GM12801 (cell line): Measurements from ENCODE around the gene TM4SF18.

ENCODE experiments used
- TF ChIP-seq, protein P1 (sequence below): IDR thresholded peaks from one replicate; pipeline ENCODE4 v1.5.1; 2011; ENCODE audit warnings: control low read depth; ENCODE audit not compliant: insufficient read length; ENCODE audit errors: extremely low read depth

TM4SF18 gene

DNA sequence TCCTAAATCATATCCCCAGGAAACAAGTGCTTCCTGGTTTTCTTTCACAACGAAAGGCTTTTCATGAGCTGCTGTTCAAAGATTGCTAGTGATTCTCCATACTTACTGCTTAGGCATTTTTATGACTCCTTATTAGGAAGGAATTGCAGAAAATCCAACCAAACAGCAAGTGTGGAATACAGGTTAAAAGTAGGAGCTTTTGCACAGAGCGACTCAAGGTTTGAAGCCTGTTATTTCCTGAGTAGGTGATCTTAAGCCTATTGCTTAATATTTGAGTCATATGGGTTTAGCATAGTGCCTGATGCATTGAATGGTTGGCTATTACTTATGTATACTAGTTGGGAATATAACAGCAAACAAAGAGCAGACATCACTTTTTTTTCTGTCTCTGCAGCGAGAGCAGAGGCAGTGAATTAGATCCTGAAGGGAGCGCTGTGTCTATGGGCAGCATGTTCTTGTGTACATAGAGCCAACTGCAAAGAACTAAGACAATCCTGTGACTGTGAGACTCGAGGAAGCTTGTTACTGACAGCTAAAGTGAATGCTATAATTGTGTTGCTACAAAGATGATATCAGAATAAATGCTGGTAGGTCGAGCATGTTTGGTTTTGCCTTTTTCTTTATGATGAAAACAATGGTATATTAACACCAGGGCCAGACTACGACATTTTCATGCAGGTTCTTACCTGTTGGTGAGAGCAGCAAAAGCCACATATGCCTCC, 37.7 kb upstream of the TM4SF18 start:
- TF ChIP-seq, protein P1, sequence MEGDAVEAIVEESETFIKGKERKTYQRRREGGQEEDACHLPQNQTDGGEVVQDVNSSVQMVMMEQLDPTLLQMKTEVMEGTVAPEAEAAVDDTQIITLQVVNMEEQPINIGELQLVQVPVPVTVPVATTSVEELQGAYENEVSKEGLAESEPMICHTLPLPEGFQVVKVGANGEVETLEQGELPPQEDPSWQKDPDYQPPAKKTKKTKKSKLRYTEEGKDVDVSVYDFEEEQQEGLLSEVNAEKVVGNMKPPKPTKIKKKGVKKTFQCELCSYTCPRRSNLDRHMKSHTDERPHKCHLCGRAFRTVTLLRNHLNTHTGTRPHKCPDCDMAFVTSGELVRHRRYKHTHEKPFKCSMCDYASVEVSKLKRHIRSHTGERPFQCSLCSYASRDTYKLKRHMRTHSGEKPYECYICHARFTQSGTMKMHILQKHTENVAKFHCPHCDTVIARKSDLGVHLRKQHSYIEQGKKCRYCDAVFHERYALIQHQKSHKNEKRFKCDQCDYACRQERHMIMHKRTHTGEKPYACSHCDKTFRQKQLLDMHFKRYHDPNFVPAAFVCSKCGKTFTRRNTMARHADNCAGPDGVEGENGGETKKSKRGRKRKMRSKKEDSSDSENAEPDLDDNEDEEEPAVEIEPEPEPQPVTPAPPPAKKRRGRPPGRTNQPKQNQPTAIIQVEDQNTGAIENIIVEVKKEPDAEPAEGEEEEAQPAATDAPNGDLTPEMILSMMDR, result no peak

- TF ChIP-seq, protein P1, result no peak
Observed at GRCh38 chr3:149369991-149370866, 36.8 kb upstream of the TM4SF18 start.

- TF ChIP-seq, protein P1, result no peak
Observed at GRCh38 chr3:149368674-149369497, 35.5 kb upstream of the TM4SF18 start.

DNA sequence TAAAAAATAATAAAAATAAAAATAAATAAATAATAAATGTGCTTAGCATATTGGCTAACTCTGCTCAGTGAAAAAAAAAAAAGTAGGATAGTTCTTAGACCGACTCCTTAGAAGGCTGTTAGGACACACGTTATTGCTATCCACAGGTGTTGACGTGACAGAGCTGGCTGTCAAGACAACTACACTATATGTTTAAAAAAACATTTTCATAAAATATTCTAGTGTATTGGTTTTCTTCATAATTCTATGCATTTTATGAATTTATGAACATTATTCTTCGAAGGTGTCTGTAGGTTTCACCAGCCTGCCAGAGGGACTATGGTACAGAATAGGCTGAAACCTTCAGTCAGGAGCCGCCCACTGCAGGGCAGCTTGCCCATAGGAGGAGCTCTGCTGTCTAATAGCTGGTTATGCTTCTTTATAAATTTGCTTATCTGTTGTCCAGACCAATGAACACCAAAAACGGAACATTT, 34.8 kb upstream of the TM4SF18 start:
- TF ChIP-seq, protein P1, result no peak

DNA sequence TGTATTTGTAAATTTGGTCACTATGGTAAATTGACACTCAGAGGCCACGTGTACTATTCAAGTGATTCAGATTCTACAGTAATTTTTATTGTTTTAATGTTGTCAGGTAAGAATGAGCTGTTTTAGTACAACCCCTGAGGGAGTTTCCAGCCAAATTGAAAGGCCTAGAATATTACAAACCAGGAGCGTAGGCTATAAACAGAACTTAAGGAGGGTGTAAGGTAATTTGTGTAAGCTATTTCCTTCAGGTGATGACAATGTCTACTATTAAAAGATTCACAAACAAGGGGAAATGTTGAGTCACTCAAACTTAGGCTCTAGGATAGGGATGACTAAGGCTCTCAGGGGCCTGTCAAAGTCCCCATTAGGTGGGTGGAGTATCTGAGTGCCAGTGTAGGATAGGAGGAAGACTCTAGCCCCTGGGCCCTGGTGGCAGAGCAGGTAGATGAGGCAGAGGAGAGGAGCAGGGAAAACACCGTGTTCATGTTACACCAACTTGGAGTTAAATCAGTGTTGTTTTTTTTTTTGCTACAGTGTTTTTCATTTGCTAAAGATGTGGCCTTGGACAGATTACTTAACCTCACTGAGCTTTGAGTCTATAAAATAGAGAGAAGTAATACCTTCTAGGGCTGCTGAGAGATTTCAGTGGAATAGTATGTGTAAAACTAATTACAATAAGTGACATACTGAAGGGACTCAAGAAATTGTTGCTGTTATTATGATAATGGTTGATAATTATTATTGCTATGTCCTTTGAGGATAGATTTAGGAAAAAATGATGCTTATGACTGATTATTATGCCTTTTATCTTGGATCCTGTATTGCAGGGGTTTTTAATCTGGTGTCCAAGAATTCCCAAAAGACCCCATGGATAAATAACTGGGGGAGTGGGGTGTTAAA, 33.8 kb upstream of the TM4SF18 start:
- TF ChIP-seq, protein P1, result no peak

DNA sequence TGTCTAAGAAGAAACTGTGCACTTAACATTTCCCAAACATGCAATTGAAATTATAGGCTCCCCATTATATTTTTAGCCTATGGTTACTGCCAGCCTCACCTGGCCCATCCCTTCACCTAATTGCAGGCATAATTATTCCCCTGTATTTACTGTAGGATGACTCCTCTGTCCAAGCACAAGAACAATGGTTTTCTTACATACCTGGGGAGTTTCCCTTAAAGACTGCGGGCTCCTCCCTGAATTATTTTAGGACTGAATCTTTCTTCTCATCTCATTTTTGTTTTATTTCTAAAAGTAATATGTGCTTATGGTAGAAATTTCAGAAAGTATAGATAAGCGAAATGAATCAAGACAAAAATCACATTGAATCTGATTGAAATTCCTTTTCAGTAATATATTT, 32.6 kb upstream of the TM4SF18 start:
- TF ChIP-seq, protein P1, result no peak
